GM23338 (cell line): ENCODE results near the gene DENND6A. TPM values are rescaled to one million over a fixed set of nuclear protein-coding genes. Genes with fewer than 3 reads are reported as not detected.

ENCODE experiments used
- ATAC-seq: fragments of 200-7000 bp; cut with Tn5 transposase; 3 replicates; pipeline ENCODE4 v1.9.1; 2020
- DNase-seq: peaks from one replicate; pipeline ENCODE4 v3.0.0-alpha.2; 2015; ENCODE audit warnings: low spot score
- H2AFZ ChIP-seq: fragments of 200-600 bp; sonication (generic); 2 replicates; pipeline ENCODE4 v1.8.0; 2016; ENCODE audit warnings: antibody characterized with exemption, mild to moderate bottlenecking, moderate library complexity
- H3F3A ChIP-seq: fragments of 200-600 bp; sonication (generic); replicated peaks from 2 replicates; pipeline ENCODE4 v1.8.0; 2017; ENCODE audit warnings: antibody characterized with exemption, mixed run types, low read depth
- H3K27ac ChIP-seq: fragments of 200-600 bp; sonication (generic); 2 replicates; pipeline ENCODE4 v1.6.1; 2016; ENCODE audit warnings: low read depth
- H3K27me3 ChIP-seq: fragments of 200-600 bp; sonication (generic); 2 replicates; pipeline ENCODE4 v1.8.0; 2016; ENCODE audit warnings: mild to moderate bottlenecking, mixed run types, moderate library complexity; ENCODE audit not compliant: insufficient read depth
- H3K36me3 ChIP-seq: fragments of 200-600 bp; sonication (generic); 2 replicates; pipeline ENCODE4 v1.8.0; 2016; ENCODE audit warnings: mild to moderate bottlenecking; ENCODE audit not compliant: insufficient read depth
- H3K4me1 ChIP-seq: fragments of 200-600 bp; sonication (generic); 2 replicates; pipeline ENCODE4 v1.8.0; 2016; ENCODE audit warnings: mild to moderate bottlenecking, moderate library complexity; ENCODE audit not compliant: insufficient read depth
- H3K4me2 ChIP-seq: fragments of 200-600 bp; sonication (generic); 2 replicates; pipeline ENCODE4 v1.7.1; 2017; ENCODE audit warnings: mixed run types
- H3K4me3 ChIP-seq: fragments of 200-600 bp; sonication (generic); 2 replicates; pipeline ENCODE4 v1.6.1; 2016; ENCODE audit warnings: mixed run types
- H3K79me2 ChIP-seq: fragments of 200-600 bp; sonication (generic); replicated peaks from 2 replicates; pipeline ENCODE4 v1.8.0; 2017; ENCODE audit warnings: mild to moderate bottlenecking; ENCODE audit not compliant: insufficient read depth
- H3K9me2 ChIP-seq: fragments of 200-600 bp; sonication (generic); 2 replicates; pipeline ENCODE4 v1.8.0; 2017; ENCODE audit not compliant: insufficient read depth
- H4K20me1 ChIP-seq: fragments of 200-600 bp; sonication (generic); replicated peaks from 2 replicates; pipeline ENCODE4 v1.8.0; 2017; ENCODE audit warnings: mild to moderate bottlenecking; ENCODE audit not compliant: insufficient read depth
- H3K27ac Mint-ChIP-seq: 2 replicates; pipeline ENCODE4 v1.8.0; 2020; ENCODE audit warnings: inconsistent platforms, mild to moderate bottlenecking, moderate library complexity, mixed read lengths
- H3K27me3 Mint-ChIP-seq: 3 replicates; pipeline ENCODE4 v1.8.0; 2022; ENCODE audit warnings: low read depth, mild to moderate bottlenecking, moderate library complexity, mixed read lengths, inconsistent platforms; ENCODE audit not compliant: insufficient read depth, poor library complexity
- H3K36me3 Mint-ChIP-seq: 3 replicates; pipeline ENCODE4 v1.8.0; 2021; ENCODE audit warnings: low read depth, mild to moderate bottlenecking, inconsistent platforms, moderate library complexity, mixed read lengths
- H3K4me1 Mint-ChIP-seq: 3 replicates; pipeline ENCODE4 v1.8.0; 2020; ENCODE audit warnings: mild to moderate bottlenecking, inconsistent platforms, mixed read lengths
- H3K4me3 Mint-ChIP-seq: 3 replicates; pipeline ENCODE4 v1.8.0; 2021; ENCODE audit warnings: moderate library complexity, mild to moderate bottlenecking, inconsistent platforms, mixed read lengths
- H3K9me3 Mint-ChIP-seq: 3 replicates; pipeline ENCODE4 v1.8.0; 2020; ENCODE audit warnings: moderate library complexity, mild to moderate bottlenecking, inconsistent platforms, mixed read lengths
- CREB1 ChIP-seq: fragments of 250-450 bp; sonication (Bioruptor Pico); IDR thresholded peaks from 2 replicates; pipeline ENCODE4 v1.5.0; 2020; ENCODE audit warnings: low read depth, mild to moderate bottlenecking, moderate library complexity
- CTCF ChIP-seq, 2 experiments: fragments of 200-600 bp in 1 of 2; sonication (generic) in 1 of 2; conservative IDR thresholded peaks; 2 replicates each; pipeline versions ENCODE4 v1.5.1 to v1.6.1; 2016 to 2017; ENCODE audit warnings: antibody characterized with exemption in 2 of 2, low read depth in 2 of 2, mild to moderate bottlenecking in 2 of 2, moderate library complexity in 1 of 2
- ETS1 ChIP-seq: IDR thresholded peaks from 2 replicates; pipeline ENCODE4 v1.6.1; 2016; ENCODE audit warnings: antibody characterized with exemption
- EZH2 ChIP-seq: fragments of 200-600 bp; sonication (generic); IDR thresholded peaks from one replicate; pipeline ENCODE4 v1.8.0; 2017; ENCODE audit warnings: antibody characterized with exemption, mild to moderate bottlenecking, low read depth; ENCODE audit not compliant: unreplicated experiment
- EZH2phosphoT487 ChIP-seq: fragments of 200-600 bp; sonication (generic); IDR thresholded peaks from one replicate; pipeline ENCODE4 v1.8.1; 2018; ENCODE audit warnings: antibody characterized with exemption; ENCODE audit not compliant: unreplicated experiment
- JUNB ChIP-seq: IDR thresholded peaks from one replicate; pipeline ENCODE4 v1.6.1; 2016; ENCODE audit warnings: antibody characterized with exemption; ENCODE audit not compliant: unreplicated experiment
- NANOG ChIP-seq: IDR thresholded peaks from 2 replicates; pipeline ENCODE4 v1.6.1; 2016; ENCODE audit warnings: antibody characterized with exemption, borderline replicate concordance
- POLR2AphosphoS5 ChIP-seq: IDR thresholded peaks from 2 replicates; pipeline ENCODE4 v1.6.1; 2016; ENCODE audit warnings: antibody characterized with exemption, low read depth
- REST ChIP-seq: IDR thresholded peaks from one replicate; pipeline ENCODE4 v1.6.1; 2018; ENCODE audit warnings: antibody characterized with exemption; ENCODE audit not compliant: unreplicated experiment
- STAT1 ChIP-seq: IDR thresholded peaks from one replicate; pipeline ENCODE4 v1.6.1; 2016; ENCODE audit warnings: antibody characterized with exemption; ENCODE audit not compliant: unreplicated experiment
- ZNF114 ChIP-seq: fragments of 250-450 bp; sonication (Bioruptor Pico); IDR thresholded peaks from 2 replicates; pipeline ENCODE4 v1.5.0; 2020; ENCODE audit warnings: mild to moderate bottlenecking, moderate library complexity
- ZNF331 ChIP-seq: fragments of 250-450 bp; sonication (Bioruptor Pico); IDR thresholded peaks from 2 replicates; pipeline ENCODE4 v1.5.0; 2020; ENCODE audit warnings: low read depth, mild to moderate bottlenecking, moderate library complexity
- ZNF462 ChIP-seq: fragments of 250-450 bp; sonication (Bioruptor Pico); IDR thresholded peaks from 2 replicates; pipeline ENCODE4 v1.5.0; 2020; ENCODE audit warnings: mild to moderate bottlenecking, moderate library complexity
- polyA plus RNA-seq: library from polyadenylated mRNA; unstranded; fragments of >200 nt; fragmentation: Nextera tagmentation; extraction: Ambion mirVana; gene quantifications from 2 replicates; pipeline ENCODE4 v1.2.1, GENCODE V29; 2016
- total RNA-seq: library from RNA; depleted of rRNA; stranded (reverse); fragments of >200 nt; shearing (Covaris generic); gene quantifications from 2 replicates; pipeline ENCODE4 v1.2.3, GENCODE V29; 2014

The DENND6A gene
- total and polyA plus RNA-seq, 2 experiments from 2014 or later = 7.5 to 17.5 TPM

GRCh38 chr3:57652203-57652602 is 40.7 kb downstream of the DENND6A start:
- H3K4me3 ChIP-seq = no peak overlapping the region
- DNase-seq = no peak
- H3K79me2 ChIP-seq = no peaks in the 10 kb centered on the region
- no peaks in the 10 kb centered on the region for H3K27me3 Mint-ChIP-seq
- H3K9me3 Mint-ChIP-seq = peaks cover 18% of the 10 kb centered on the region; the same call in 2 of the 3 replicates
- no peaks in the 10 kb centered on the region for H3K36me3 ChIP-seq
- no peaks in the 10 kb centered on the region for H3K9me2 ChIP-seq
- peaks cover 39% of the 10 kb centered on the region for H3K36me3 Mint-ChIP-seq
- H3F3A ChIP-seq = no peaks in the 10 kb centered on the region; the same call in 1 of the 2 replicates
- TF ChIP-seq POLR2AphosphoS5 (no peak), EZH2phosphoT487 (no peak), JUNB (no peak), ETS1 (no peak), EZH2 (no peak), STAT1 (no peak), CTCF (conservative IDR thresholded peaks at IDR 0.05; ENCODE audit: low read depth in 2 of 2) (no peak), ZNF114 (no peak), ZNF331 (CRISPR knock-in tag) (no peak), NANOG (no peak), CREB1 (no peak), REST (no peak), ZNF462 (CRISPR knock-in tag) (no peak)
- no peak overlapping the region for H3K27ac Mint-ChIP-seq
- H3K4me1 Mint-ChIP-seq = no peaks in the 10 kb centered on the region
- H3K4me3 Mint-ChIP-seq = no peak overlapping the region
- H3K4me1 ChIP-seq = no peaks in the 10 kb centered on the region
- ATAC-seq = no peak
- H3K27me3 ChIP-seq = no peaks in the 10 kb centered on the region
- H4K20me1 ChIP-seq = no peaks in the 10 kb centered on the region
- H2AFZ ChIP-seq = no peak overlapping the region
- no peak overlapping the region for H3K4me2 ChIP-seq
- no peak overlapping the region for H3K27ac ChIP-seq
